22Rv1 (cell line): Measurements from ENCODE around the gene FBXL7.

Experiments
- CTCF ChIP-seq: fragments of 450-650 bp; IDR thresholded peaks from 2 replicates; pipeline ENCODE4 v1.5.1; 2017; ENCODE audit warnings: mild to moderate bottlenecking
- ZFX ChIP-seq: fragments of 450-650 bp; IDR thresholded peaks from 2 replicates; pipeline ENCODE4 v1.6.1; 2017; ENCODE audit warnings: antibody characterized with exemption, borderline replicate concordance

- no peak for TF ChIP-seq CTCF
- TF ChIP-seq ZFX, result no peak
Measured at GRCh38 chr5:15977851-15978250, 477.9 kb downstream of the FBXL7 start.
